Left forelimb (tissue), 1 donor: ENCODE measurements around the gene TNFAIP2.
A peak's percentile ranks its signal among the peaks of the same experiment; 100 is the strongest.

Experiments used
- DNase-seq: peaks from one replicate; pipeline ENCODE4 v3.0.0-alpha.2; 2018; ENCODE audit warnings: low spot score

TNFAIP2 gene

DNA sequence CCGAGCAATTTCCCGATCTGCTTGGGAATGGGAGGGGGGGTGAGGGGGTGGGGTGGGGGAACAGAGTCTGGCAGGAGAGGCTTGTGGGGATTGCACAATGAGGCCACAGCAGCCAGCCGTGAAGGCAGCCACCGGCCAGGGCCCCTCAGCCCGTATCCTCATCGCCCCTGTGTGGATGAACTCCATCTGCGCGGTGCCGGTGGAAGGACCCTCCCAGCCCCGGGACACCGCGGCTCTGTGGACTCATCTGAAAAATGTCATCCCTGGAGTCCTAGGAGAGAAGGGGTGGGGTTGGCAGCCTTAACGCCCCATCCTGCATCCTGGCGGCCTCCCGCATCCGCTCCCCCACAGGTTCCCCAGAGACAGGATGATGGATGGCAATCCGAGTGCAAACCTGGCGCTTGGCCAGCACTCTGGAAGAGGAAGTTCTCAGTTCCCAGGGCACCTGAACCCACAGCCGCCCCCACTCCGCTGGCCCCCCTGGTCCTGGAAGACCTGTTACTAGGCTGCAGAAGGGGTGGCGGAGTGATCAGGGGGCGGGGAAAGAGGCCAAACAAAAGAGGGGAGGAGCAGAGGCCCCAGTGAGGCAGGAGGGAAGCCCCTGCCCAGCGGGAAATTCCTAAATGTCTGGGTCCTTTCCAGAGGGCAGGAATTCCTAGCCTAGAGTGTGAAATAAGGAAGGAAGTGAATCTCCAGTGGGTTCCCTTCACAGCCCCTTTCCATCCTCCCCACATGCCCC lies 1.2 kb upstream of the TNFAIP2 start:
- DNase-seq: peak; percentile 90

DNA sequence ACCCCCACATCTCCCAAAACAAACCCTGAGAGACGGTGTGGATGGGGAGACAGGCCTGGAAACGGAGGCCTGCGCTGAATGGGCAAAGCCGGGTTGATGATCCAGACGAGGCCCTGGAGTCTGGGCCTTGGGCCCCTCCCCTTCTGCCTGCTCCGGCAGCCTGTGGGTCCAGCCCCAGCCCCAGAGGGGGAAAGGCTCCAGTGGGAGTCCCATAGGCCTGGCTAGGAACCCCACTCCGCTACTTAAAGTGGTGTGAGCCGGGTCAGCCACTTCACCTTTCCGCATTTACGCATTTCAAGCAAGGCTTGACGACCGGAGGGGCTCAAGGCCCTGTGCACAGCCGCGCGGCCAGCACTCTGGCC lies 695 bp upstream of the TNFAIP2 start:
- DNase-seq: no peak

DNA sequence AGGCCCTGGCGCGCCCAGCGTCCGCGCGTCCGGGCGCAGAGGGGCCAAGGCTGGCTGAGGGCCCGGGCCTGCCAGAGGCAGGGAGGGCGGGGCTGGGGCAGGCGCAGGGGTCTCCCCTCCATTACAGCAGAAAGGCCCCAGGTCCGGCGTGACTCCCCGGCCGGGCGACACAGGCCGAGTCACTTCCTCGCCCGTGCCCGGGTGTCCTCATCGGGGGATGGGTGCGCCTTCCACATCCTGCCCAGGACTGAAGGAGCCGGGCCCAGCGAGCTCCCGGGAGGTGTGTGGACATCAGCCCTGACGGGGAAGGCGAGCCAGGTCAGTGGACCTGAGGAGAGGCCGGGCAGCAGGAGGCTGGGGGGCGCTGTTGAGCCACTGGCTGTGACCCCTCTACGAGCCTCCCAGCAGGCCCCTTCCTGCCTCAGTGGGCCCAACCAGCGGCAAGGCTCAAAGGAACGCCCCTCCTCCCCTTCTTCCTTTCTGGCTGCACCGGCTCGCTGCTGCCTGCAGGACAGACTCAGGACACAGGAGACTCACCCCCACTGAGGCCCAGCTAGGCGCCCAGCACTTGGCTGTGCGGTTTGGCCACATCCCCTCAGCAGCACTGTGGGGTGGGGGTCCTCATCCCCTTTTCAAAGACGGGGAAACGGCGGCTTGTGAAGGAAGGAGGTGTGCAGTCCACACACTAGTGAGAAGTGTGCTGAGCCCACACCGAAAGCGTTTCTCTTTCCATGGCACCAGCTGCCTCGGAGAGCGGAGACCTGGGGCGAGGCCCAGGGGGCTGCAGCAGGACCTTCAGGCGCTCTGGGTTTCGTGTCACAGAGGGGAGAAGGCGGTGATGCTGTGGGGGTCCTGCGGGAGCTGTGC lies 606 bp downstream of the TNFAIP2 start:
- no peak for DNase-seq

DNA sequence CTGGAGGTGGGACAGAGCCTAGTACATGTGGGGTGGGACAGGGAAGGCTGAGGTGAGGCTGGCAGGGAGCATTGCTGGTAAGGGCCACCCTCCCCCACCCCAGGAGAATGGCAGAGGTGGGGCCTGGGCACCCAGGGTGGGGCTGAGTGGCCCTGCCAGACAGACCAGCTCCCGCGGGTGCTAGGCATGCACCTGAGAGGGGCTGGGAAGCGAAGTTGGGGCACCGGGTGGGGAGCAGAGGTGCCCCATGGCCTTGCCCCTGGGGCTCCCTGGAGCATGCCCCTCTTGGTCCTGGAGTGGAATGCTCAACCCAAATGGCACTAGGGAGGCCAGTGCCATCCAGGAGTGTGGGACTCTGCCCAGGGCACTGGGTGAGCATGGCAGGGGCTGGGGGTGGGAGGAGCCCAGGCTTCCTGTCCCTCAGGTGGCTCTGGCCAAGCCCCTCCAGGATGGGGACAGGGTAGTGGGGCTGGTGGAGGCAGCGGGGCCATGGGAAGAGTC lies 1.3 kb downstream of the TNFAIP2 start:
- DNase-seq: no peak

DNA sequence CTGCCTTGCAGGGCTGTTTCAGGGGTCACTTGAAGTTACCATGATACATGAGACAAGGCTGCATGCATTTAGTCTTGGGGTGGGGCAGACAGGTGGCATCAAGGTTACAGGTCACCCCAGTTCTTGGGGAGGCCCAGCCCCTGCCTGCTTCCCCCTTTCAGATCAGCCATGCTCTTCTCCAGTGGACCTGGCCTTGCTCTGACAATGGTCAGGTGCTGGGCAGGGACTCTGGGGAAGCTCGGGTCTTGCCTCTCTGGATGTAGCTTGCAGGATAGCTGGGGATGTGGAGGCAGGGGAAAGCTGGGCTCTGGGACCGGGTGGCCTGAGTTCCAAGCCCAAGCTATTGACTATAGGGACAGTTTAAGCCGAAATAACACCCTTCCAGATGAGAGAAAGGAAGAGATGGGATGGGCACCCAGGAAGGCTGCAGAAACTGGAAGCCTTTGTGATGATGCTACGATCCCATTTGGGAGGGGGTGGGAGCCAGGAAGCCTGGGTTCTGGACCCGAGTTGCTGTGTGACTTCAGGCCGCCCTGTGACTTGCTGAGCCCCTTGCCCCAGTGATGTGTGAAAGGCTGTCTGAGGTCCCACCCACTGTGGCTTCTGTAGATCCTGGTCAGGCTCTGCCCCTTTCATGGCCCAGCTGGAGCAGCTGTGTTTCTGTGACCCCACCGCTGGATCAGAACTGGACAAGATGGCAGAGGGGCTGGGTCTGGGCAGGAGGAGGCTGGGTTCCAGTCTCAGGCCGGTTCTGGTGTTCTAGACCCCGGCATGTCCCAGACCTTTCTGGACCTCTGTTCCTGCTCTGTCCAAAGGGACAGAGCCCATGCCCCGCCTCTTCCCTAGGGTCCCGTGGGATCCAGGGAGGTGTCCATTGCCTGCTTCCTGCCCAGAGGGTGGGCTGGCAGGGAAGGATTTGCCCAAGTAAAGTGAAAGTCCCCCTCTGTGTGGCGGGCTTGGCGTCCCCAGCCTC lies 2.1 kb downstream of the TNFAIP2 start:
- peak; percentile 53 for DNase-seq

DNA sequence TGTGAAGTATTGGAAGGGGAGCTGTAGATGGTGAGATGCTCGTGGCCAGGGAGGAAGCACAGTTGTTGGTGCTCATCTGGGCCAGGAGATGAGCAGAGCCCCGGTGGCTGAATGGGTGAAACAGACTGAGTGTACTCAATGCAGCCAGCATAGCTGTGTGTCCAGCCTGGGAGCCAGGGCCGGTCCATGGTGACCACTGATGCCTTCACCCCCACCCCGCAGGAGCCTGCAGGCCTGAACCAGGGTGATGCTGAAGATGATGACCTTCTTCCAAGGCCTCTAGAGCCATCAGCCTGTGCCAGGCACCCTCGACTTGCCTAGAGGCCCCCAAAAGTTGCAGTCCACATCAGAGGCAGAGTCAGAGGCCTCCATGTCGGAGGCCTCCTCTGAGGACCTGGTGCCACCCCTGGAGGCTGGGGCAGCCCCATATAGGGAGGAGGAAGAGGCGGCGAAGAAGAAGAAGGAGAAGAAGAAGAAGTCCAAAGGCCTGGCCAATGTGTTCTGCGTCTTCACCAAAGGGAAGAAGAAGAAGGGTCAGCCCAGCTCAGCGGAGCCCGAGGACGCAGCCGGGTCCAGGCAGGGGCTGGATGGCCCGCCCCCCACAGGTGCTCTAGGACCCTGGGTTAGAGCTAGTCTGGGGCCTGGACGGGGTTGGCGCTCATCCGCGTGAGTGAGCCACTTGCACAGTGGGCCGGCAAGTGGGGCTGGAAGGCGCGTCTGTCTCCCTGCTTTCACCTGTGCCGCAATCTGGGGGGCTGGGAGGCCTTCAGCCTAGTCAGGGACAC lies 3.0 kb downstream of the TNFAIP2 start:
- DNase-seq: peak; percentile 37

DNA sequence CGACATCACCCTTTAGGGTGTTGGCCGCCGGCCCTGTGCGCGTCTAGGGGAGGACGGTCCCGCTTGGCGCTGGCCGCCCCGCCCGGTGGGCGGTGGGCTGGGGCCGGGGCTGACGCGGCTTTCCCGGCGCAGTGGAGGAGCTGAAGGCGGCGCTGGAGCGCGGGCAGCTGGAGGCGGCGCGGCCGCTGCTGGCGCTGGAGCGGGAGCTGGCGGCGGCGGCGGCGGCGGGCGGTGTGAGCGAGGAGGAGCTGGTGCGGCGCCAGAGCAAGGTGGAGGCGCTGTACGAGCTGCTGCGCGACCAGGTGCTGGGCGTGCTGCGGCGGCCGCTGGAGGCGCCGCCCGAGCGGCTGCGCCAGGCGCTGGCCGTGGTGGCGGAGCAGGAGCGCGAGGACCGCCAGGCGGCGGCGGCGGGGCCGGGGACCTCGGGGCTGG lies 3.6 kb downstream of the TNFAIP2 start:
- DNase-seq: peak; percentile 73

DNA sequence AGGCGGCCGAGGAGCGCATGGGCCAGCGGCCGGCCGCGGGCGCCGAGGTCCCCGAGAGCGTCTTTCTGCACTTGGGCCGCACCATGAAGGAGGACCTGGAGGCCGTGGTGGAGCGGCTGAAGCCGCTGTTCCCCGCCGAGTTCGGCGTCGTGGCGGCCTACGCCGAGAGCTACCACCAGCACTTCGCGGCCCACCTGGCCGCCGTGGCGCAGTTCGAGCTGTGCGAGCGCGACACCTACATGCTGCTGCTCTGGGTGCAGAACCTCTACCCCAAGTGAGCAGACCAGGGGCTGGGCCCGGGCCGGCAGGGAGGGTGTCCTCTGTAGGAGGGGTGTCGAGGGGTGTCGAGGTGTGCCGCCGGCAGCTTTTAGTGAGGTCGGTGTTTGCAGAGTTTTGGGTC lies 4.1 kb downstream of the TNFAIP2 start:
- peak; percentile 57 for DNase-seq

DNA sequence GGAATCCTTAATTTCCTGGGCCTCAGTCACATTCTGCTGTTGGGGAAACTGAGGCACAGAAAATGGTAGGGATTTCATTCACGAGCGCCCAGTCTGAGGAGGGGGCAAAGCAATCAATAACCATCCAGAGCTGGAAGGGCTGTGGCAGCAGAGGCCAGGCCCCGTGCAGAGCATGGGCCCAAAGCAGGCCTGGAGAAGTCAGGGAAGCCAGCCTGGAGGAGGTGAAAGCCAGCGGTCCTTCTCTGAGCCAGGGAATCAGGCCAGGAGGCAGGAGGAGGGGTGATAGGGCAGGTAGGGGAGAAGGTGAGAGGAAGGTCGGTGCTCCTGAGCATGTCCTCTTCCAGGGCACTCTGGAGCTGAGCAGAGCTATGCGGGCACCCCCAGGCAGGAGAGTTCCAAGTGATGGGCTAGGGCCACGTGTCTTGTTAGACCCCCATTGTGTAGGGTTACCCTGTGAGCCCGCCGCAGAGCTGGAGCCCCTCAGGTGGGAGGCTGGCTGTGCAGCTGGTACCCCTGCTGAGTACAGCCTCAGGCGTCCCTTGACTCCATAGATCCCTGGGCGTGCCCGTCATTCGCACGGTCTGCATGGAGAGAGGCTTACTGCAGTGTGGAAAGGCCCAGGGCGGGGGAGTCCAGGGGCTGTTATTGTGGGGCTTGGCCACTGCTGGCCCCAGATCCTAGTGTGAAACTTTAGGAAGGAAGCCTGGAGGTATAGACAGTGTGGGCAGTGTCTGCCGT lies 4.8 kb downstream of the TNFAIP2 start:
- peak; percentile 62 for DNase-seq

DNA sequence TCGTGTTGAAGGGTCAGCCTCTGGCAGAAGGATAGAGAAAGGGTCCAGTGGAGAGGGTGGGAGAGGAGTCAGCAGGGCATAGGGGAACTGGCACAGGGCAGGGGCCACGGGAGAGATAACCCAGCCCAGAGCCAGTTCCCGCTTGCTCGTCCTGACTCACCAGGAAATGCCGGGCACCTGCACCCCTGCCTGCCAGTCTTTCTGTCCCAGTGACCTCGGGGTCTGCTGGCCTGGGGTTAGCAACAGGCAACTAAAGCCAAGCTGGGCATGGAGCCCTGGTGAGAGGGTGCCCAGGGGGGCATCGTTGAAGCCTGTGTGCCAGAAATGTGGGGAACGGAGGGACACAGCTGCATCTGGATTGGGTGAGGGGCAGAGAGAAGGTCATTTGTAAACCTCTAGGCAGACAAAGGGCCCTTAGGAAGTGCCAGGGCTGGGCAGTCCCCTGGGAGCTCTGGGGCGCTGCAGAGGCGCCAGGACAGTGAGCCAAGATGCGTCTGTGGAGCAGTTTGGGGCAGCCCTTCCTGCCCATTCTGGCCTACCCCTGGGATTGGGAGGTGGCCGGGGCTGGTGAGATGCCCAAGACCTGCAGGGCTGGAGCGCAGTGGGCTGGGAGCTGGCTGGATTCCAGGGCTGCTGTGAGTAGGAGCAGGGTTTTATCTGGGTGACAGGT lies 5.5 kb downstream of the TNFAIP2 start:
- DNase-seq: peak; percentile 62

DNA sequence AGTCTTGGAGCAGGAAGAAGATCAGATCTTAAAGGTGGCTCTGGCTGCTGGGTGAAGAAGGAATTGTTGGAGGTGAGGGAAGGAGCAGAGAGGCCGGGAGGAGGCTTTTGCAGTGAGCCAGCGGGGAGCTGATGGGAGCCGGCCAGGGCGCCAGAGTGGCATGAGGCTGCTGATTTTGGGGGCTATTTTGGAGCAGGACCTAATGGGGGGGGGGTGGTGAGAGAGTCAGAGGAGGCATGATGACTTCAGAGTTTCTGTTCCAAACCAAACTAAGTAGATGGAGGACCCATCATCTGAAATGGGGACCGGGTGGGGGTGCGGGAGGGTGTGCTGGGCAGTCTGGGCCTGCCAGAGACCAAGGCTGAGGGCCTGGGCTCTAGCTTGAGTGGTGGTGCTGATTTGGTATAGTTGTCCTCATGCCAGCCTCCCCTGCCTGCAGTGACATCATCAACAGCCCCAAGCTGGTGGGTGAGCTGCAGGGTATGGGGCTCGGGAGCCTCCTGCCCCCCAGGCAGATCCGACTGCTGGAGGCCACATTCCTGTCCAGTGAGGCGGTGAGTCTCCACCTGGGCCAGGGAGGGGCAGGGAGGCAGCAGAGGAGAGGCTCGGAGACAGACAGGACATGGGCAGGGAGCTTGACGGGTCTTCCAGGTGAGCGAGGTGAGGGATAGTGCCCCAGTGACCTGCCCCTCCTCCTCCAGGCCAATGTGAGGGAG lies 6.2 kb downstream of the TNFAIP2 start:
- DNase-seq: no peak

DNA sequence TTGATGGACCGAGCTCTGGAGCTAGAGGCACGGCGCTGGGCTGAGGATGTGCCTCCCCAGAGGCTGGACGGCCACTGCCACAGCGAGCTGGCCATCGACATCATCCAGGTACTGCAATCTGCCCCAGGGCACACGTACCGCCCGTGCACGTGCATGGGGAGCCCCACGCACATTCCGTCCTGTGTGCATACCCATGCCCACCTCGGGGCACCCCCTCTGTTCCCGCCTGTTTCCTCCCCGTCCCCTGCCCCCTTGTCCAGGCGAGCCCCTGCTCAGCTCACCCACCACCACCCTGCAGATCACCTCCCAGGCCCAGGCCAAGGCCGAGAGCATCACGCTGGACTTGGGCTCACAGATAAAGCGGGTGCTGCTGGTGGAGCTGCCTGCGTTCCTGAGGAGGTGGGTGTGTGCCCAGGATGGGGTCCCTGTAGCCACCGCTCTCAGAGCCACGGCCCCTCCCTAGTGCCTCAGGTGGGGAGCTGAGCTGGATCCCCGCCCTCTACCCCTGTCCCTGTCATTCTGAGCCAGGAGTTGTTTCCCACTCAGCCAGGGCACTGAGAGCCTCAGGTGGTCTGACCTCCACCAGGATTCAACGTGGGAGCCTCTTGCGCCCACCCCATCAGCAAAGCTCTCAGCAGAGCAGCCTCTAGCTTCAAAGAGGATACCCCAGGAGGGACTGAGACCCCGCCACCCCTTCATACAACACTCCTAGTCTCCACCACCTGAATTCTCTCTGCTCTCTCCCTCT lies 6.9 kb downstream of the TNFAIP2 start:
- no peak for DNase-seq

DNA sequence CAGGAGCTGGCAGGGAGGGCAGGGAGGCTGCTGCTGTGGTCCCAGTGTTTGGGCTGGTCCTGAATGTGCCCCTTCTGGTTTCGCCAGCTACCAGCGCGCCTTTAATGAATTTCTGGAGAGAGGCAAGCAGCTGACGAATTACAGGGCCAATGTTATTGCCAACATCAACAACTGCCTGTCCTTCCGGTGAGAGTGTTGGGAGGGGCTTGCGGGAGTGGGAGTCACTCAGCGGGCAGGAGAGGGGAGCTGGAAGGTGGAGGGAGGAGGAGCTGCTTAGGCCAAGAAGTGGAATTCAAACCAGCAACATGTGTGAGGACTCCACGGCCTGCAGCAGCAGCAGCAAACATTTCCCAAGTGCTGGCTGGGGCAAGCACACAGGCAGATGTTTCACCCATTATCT lies 7.7 kb downstream of the TNFAIP2 start:
- DNase-seq: peak; percentile 66

DNA sequence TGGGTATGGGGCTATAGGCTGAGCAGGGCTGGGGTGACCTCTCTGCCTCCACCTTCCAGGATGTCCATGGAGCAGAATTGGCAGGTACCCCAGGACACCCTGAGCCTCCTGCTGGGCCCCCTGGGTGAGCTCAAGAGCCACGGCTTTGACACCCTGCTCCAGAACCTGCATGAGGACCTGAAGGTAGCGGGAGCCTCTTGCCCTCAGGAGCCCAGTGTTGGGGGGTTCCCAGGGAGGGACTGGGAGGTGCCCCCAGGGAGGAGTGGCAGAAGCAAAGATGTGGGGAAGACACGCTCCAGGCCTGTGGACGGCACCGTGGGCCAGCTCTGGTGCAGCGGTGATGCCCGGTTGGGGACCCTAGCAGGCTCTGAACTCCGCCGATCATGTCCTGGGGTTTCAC lies 8.3 kb downstream of the TNFAIP2 start:
- DNase-seq: no peak

DNA sequence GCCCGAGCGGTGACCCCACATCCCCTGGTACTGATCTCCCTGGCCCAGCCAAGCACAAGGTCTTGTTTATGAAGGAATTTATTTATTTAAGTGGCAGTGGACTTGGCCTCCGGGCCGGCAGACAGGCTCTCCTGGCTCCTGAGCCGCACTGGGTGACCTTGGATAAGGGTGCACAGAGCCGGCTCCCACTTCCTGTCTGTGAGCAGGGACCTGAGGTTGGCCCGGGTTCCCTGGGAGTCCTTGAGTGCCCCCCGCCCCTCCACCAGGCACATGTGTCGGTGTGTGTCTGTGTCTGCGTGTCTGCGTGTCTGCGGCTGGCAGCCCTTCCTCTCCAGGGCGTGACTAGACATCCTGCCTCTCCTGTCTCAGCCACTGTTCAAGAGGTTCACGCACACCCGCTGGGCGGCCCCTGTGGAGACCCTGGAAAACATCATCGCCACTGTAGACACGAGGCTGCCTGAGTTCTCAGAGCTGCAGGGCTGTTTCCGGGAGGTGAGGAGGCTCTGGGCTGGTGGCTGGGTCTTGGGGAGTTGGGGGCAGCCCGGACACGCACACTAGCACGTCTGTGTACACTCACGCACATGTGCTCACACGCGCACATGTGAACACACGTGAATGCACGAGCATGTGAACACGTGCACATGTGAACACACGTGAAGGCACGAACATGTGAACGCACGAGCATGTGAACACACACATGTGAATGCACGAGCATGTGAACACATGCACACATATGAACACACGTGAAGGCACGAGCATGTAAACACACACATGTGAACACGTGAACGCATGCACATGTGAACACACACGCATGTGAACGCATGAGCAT lies 9.3 kb downstream of the TNFAIP2 start:
- peak; percentile 62 for DNase-seq

DNA sequence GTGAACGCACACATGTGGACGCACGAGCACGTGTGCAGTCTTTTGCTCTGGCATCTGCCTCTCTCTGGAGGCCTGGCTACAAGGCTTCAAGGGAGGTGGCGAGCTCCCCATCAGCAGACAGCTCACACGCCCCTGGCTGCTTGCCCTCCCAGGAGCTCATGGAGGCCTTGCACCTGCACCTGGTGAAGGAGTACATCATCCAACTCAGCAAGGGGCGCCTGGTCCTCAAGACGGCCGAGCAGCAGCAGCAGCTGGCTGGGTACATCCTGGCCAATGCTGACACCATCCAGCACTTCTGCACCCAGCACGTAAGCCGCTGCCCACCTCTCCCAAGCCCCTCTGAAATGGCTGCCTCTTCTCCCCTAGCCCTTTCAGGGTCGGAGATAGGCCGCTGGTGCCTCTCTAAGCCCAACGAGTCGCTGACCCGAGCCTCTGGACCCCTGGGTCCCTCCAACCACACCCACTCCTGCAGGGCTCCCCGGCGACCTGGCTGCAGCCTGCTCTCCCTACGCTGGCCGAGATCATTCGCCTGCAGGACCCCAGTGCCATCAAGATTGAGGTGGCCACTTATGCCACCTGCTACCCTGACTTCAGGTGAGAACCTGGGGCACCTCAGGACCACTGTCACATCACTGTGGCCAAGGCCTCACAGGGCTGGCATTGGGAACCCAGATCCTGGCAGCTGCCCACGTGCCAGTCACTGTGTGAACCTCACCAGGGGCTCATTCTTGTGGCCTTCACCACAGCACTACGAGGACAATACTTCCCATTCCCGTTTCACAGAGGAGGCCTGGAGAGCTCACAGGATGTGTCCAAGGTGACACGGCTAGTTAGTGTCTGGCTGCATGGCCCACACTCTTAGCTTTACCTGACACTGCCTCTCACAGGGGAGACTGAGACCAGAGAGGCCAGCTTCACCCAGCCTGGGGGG lies 10.2 kb downstream of the TNFAIP2 start:
- DNase-seq: no peak
